ENCODE data around the gene EHD3.

The EHD3 gene

DNA sequence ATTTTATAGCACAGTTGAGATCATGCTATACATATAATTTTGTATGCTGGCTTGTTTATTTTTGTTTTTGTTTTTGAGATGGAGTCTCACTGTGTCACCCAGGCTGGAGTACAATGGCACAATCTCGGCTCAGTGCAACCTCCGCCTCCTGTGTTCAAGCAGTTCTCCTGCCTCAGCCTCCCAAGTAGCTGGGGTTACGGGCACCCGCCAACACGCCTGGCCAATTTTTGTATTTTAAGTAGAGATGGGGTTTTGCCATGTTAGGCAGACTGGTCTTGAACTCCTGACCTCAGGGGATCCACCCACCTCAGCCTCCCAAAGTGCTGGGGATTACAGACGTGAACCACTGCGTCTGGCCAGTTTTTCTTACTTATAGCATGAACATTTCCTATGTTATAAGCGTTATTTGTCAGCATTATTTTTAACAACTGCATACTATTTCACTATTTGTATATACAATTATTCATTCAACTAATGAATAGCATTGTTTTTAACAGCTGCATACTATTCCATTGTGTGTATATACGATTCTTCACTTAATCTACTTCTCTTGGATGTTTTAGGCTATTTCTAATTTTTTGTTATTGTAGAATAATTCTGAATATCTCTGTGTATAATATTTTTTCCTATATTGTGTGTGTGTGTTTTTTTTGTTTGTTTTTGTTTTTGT is 3.5 kb downstream of the EHD3 start:
- no peak for DNase-seq

DNA sequence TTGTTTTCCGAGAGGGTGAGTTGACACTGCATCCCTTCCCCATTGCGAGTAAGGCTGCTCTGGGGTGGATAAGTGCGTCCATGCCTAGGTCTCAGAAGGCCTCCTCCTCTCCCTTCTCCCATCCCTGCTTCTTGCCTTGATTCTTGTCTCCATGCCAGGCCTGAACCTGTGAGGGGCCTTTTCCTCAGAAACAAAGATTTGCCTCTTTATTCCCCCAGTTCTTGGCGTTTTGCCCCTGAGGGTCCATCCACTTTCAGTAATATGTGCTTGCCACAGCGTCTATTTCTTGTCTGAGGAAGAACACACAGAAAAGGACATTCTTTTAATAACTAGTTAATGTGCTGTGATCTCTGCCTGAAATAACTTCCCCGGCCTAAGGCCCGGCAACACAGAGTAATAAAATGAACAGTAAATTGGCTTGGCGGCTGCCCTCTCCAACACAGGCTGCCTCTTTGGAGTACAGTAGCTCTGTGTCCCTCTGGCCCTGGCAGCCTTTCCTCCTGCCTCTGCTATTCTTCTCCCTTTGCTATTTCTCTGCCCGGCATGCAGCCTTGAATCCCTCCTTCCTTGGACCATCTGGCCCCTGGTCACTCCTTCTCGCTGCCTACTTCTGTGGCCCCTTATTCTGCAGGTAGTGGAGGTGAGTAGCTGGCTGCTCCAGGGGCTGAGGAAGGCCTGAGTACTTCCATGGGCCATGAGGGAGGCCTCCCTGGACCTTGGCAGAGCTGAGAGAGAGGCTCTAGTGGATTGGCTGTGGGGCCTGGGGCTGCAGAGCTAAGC is 4.4 kb downstream of the EHD3 start:
- DNase-seq = no peak

DNA sequence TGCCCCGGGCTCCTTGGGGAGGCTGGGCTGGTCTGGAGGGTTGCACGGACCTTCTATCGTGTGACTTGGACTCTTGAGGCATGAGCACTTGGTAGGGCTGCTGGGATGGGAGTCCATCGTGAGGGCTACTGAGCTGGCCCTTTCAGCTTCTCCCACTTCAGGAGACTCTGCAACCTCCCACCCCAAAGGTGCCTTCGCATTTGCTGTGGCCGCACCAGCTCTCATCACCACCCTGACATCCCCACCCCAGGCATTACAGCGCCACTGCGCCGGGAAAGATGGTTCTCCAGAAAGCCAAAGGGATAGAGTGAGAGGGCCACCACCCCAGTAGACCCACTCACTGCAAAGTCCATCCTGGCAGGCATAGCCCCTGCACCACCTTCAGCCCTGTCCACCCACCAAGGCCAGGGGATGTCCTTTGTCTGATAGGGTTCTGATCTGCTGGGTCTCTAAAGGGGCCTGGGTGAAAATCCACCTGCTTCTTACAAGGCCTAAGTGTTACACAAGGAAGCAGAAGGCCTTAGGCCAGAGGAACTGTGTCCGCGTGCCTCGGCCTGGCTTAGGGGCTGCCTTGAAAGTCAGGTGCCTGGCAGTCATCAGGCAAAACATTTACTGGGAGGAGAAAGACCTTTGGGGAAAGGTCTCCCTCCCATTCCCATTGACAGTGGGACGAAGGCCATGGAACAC is 5.1 kb downstream of the EHD3 start:
- DNase-seq = no peak

GRCh38 chr2:31239593-31240177 is 5.7 kb downstream of the EHD3 start:
- no peak for DNase-seq

DNA sequence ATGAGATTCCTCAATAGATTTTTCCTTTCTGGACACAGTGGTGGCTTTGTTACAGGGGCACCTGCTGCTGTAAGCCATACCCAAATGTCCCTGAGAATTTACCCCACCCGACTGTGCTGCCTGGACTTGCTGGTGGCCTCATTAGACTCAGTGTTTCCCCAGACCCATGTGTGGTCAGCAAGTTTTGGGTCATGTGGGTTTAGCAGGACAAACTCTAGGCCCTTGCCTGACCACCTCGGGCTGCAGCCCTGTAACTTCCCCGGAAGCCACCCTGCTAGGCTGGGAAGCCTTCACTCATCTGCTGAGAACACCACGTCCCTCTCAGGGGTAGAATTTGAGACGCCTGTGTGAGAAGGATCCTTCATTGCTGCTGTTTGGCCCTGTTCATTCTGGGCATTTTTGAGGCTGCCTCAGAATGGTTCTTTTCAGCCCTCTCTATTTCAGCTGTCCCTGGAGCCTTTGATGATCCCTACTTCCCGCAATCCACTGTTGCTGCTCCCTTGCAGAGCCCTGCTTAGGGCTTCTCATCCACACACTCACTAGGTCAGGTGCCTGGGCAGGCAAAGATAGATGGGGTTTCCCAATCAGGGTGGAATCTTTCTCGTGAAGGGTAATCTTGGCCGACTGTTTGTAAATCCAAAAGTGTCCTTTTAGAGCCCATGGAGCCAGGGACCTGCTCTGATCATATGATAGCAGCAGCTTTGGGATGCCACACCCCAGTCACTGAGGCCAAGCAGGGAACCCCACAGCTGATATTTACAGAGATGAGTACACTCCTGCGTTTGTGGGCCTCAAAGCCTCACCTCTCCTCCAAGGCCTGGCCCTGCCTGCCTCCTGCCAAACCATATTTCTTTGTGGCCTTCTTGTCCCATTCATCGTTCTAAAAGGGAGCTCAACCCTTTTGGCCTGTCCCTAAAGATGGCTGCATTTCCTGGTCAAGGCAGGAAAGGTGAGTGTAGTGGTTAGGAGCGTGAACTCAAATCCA is 6.7 kb downstream of the EHD3 start:
- DNase-seq = no peak

- no peak for DNase-seq
Measured at GRCh38 chr2:31241625-31242270, 7.8 kb downstream of the EHD3 start.

- no peak for DNase-seq
Measured at GRCh38 chr2:31243053-31243452, 9.1 kb downstream of the EHD3 start.

- no peak for DNase-seq
Measured at GRCh38 chr2:31244101-31244500, 10.1 kb downstream of the EHD3 start.

- DNase-seq = no peak
Measured at GRCh38 chr2:31246184-31246852, 12.4 kb downstream of the EHD3 start.

DNA sequence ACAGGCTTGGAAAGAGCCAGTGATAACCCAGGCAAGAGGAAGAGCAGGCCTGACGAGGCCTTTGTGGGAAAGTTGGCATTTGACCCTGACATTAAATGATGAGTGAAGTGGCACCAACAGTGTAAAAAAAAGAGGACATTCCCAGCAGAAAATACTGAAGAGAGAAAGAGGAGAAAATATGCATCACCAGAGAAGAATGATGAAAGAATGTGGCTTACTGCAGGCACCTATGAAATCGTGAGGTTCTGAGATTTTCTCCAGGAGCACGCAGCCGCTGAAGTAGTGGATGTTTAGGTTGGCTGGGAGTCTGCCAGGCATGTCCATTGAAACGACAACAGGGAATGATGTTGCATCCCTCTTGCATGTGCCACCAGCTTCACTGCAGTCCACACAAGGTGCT is 13.8 kb downstream of the EHD3 start:
- no peak for DNase-seq

DNA sequence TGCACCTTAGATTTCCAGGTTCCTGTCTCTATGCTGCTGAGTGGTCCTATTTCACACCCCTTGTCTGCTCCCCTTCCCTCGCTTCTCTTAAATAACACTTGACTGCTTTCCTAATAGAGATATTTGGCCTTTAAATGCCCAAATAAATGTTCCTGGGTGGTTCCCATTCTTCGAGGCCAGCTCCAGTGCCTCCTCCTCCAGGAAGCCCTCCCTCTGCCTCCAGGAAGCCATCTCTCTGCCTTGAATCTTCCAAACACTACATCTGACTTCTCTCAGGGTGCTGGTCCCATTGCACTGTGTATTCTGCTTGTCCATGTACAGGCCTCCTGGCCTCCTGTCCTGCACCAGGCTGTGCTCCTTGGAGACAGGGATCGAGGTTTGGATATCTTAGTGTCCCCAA is 14.2 kb downstream of the EHD3 start:
- no peak for DNase-seq

DNA sequence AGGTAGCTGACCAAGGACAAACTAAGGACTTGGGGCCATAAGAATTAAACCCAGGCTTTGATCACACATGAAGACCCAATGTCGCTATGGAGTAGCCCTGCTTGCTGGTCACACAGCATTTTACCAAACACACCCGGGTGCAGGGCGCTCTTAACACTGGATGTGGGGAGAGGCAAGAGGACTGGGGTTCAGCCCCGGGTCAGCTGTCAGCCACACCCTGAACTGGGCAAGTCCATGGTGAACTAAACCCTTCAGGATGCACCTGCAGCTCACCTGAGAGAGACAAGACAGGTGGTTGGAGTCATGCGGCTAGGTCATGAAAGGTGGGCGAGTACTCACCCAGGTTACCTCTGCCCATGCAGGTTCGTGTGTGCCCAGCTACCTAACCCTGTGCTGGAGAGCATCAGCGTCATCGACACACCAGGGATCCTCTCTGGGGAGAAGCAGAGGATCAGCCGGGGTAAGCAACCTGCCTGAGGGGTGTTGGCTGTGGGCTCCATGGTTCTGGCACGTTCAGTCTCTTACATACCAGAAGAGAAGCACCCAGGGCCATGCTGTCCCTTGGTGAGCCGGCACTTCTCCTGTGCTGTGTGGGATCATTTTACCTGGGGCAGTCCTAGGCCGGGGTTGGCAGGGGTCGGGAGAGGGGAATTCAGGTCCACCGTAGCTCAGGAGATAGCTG is 15.2 kb downstream of the EHD3 start:
- no peak for DNase-seq

DNA sequence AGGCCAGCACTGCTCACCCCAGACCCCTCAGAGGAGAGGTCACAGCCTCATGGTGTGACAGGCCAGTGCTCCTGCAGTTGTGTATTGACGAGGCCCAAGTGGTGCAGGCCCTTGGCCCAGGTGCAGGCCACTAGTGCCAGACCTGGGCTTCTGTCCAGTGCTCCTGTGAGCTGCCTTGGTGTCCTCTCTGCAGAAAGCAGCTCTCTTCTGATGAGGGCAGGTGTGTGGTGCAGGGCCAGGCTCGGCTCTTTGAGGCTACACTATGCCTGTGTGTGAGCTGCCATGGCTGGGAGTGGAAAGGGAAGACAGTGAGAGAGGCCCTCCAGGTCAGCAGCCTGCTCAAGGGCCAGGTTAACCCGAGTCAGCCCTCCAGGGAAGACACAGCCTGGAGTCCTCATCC is 17.1 kb downstream of the EHD3 start:
- DNase-seq = no peak

- no peak for DNase-seq
Measured at GRCh38 chr2:31251851-31252250, 17.9 kb downstream of the EHD3 start.

- no peak for DNase-seq
Measured at GRCh38 chr2:31253356-31254131, 19.6 kb downstream of the EHD3 start.

DNA sequence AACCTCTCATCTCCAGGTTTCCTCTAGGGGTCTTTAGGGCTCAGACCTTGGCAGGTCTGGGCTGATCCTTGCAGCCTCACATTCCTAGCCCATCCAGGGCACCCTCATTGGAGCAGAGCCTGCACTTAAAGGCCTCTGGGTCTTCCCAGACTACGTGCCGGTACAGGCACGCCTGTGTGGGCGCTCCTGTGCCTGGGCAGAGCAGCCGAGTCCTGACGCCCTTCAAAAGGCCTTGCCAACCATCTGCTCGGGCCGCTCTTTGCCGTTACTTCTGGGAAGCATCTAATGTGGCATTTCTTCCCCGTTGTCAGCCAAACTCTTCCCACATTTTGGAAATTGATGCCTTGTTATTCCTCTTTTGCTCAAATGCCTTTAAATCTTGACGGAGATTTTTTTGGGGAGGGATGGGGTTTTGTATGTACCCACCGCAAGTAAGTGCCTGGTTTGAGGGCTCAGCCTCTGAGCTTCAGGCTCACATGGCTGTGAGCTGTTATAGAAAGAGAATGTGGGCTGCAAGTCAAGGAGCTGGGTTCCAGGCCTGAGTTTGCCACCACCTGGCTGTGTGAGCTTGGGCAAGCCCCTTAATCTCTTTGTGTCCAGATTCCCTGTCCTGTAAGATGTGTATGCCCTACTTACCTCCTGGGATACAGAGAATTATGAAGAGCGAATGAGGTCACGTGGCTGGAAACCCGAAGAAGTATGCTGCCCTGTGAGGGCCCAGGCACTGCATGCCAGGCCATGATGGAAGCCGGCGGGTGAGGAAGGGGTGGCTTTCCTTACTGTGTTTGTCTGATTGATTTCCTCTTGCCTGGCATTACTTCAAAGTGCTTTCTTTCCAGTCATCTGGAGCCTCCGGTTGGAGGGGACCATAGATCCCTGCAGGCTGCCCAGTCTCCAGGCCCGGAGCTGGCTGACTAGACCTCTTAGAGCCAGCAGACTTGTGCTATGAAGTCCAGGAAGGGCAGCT is 20.6 kb downstream of the EHD3 start:
- no peak for DNase-seq

DNA sequence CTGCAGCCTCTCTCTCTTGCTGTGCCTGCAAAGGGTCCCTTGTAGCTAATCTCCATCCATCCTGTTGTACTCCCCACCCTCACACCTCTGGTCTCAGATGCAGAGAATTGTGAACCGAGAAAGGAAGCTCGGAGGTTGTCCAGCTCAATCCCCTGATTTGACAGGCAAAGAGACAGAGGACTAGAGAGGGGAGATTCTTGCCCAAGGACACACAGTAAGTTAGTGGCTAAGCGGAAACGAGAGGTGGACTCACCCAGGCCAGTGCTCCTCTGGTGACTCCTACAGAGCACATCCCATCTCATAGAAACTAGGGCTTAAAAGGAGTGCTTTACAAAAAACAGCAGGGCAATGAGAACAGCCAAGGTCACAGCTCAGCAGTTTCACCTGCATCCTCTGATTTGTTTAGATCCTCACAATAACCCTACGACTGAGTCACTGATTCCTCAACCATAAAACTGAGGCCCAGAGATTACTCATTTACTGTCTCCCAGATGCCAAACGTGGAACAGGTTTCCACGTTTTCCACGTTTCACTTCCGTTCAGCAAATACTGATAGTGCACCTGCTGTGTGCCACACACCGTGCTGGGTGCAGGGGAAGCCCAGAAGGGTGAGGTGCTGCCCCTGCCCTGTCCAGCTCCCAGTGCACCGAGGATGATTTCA is 22.1 kb downstream of the EHD3 start:
- DNase-seq = no peak
